Subcutaneous abdominal adipose tissue (tissue), 5 donors: ENCODE measurements around the gene HBZ.
"Not testable (repeated sequence)": the region's sequence is repeated elsewhere in the genome, so short reads cannot be mapped to it uniquely, and the experiment has no call there.

Experiments used
- H3K27ac ChIP-seq: one replicate; pipeline ENCODE4 v1.7.0; 2013; ENCODE audit warnings: low read depth, mild to moderate bottlenecking, inconsistent platforms, low read length, moderate library complexity
- H3K27me3 ChIP-seq, 5 donors: one replicate each; pipeline ENCODE4 v1.7.0; 2013; ENCODE audit warnings: low read length in 5 of 5, inconsistent platforms in 1 of 5; ENCODE audit not compliant: control insufficient read depth in 5 of 5, insufficient read depth in 4 of 5
- H3K36me3 ChIP-seq, 5 donors: one replicate each; pipeline ENCODE4 v1.7.0; 2013; ENCODE audit warnings: low read length in 5 of 5; ENCODE audit not compliant: control insufficient read depth in 5 of 5, insufficient read depth in 5 of 5
- H3K4me1 ChIP-seq, 5 donors: one replicate each; pipeline ENCODE4 v1.7.0; 2013; ENCODE audit warnings: low read length in 5 of 5, mild to moderate bottlenecking in 3 of 5, moderate library complexity in 1 of 5; ENCODE audit not compliant: control insufficient read depth in 5 of 5, insufficient read depth in 5 of 5
- H3K4me3 ChIP-seq, 5 donors: one replicate each; pipeline ENCODE4 v1.7.0; 2013; ENCODE audit warnings: low read length in 5 of 5, low read depth in 1 of 5
- H3K9ac ChIP-seq, 5 donors: one replicate each; pipeline ENCODE4 v1.7.0; 2013; ENCODE audit warnings: low read length in 5 of 5, mild to moderate bottlenecking in 4 of 5, moderate library complexity in 3 of 5
- H3K9me3 ChIP-seq, 5 donors: one replicate each; pipeline ENCODE4 v1.7.0; 2013; ENCODE audit warnings: low read length in 5 of 5; ENCODE audit not compliant: control insufficient read depth in 5 of 5
- donor health status: healthy.
- donor health status: healthy.
- donor health status: healthy.
- donor health status: healthy.
- donor health status: healthy.

Gene HBZ

DNA sequence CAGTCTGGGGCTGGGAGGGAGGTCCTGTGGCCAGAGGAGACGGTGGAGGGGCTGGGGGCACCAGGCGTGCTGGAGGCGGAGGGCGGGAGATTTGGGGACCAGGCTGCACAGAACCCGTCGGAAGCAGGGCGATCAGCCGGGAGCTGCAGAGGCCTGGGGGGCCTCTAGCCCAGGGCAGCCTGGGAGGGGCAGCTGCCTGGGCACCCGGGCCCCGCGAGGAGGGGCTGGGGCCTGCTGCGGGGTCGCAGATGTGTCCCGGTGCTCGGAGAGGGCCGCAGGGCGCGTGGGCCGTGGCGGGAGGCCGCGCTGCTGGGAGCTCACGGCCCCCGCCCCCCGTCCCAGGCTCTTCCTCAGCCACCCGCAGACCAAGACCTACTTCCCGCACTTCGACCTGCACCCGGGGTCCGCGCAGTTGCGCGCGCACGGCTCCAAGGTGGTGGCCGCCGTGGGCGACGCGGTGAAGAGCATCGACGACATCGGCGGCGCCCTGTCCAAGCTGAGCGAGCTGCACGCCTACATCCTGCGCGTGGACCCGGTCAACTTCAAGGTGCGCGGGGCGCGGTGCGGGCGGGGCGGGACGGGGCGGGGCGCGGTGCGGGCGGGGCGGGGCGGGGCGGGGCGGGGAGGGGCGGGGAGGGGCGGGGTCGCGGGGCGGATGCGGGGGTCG, 1.2 kb downstream of the HBZ start:
- H3K36me3 ChIP-seq, H3K9me3 ChIP-seq, H3K27me3 ChIP-seq, H3K9ac ChIP-seq, H3K27ac ChIP-seq, H3K4me3 ChIP-seq, H3K4me1 ChIP-seq: not testable (repeated sequence)

DNA sequence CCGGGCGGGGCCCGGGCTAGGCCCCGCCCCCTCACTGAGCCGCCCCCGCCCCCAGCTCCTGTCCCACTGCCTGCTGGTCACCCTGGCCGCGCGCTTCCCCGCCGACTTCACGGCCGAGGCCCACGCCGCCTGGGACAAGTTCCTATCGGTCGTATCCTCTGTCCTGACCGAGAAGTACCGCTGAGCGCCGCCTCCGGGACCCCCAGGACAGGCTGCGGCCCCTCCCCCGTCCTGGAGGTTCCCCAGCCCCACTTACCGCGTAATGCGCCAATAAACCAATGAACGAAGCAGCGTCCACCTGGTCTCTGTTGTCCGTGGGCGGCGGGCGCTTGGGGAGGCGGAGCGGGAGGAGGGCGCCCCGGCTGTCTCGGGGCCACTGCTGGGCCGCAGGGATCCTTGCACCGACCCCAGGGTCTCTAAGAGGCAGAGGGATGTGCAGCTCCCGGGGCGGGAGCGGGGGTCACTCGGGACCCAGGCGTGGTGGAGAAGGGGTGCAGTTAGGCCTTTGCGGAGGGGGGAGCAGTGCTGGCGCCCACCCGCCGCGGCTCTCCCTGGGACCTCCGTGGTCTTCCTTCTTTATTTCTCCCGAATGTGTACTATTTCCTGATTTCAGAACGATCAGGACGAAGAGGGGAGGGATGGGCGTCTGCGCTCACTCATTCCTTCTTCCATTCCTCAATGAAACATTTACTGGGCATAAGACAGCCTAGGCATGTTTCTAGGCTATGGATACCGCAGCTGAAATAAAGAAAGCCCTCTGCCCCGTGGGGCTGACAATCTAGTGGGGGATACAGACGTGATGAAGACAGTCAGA, 2.0 kb downstream of the HBZ start:
- Histone ChIP-seq H3K27ac (no peak overlapping the region), H3K27me3 (peaks cover 0 to 14% (median 5%) of the 10 kb centered on the region in 5 donors), H3K4me3 (peak overlapping the region in 4 of 5 donors; percentile 18 to 68 (median 53)), H3K36me3 (no peaks in the 10 kb centered on the region), H3K4me1 (peaks cover 0 to 10% (median 8%) of the 10 kb centered on the region in 5 donors), H3K9me3 (no peaks in the 10 kb centered on the region), H3K9ac (peak overlapping the region in 3 of 5 donors; percentile 10 to 69 (median 45))

DNA sequence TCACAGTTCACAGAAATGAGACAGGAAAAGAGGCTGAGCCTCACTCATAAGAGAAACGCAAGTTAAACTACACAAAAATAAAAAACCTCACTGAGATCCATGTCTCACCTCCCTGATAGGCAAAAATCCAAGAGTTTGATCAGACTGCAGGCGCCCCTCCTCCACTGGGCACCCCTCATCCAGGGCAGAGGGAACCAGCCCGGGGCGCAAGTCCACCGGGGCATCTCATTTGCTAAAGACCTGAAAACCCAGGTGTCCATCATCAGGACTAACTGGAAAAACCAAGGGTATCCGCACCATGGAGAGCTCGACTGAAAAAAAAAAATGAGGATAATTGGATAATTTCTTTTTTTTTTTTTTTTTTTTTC, 2.6 kb downstream of the HBZ start:
- no peaks in the 10 kb centered on the region for H3K9me3 ChIP-seq
- peaks cover 0 to 10% (median 8%) of the 10 kb centered on the region in 5 donors for H3K4me1 ChIP-seq
- H3K36me3 ChIP-seq: no peaks in the 10 kb centered on the region
- H3K27ac ChIP-seq: no peak overlapping the region
- H3K9ac ChIP-seq: peak overlapping the region in 2 of 5 donors; percentile 10 to 69
- H3K27me3 ChIP-seq: peaks cover 0 to 16% (median 5%) of the 10 kb centered on the region in 5 donors
- peak overlapping the region in 3 of 5 donors; percentile 18 to 68 (median 54) for H3K4me3 ChIP-seq

DNA sequence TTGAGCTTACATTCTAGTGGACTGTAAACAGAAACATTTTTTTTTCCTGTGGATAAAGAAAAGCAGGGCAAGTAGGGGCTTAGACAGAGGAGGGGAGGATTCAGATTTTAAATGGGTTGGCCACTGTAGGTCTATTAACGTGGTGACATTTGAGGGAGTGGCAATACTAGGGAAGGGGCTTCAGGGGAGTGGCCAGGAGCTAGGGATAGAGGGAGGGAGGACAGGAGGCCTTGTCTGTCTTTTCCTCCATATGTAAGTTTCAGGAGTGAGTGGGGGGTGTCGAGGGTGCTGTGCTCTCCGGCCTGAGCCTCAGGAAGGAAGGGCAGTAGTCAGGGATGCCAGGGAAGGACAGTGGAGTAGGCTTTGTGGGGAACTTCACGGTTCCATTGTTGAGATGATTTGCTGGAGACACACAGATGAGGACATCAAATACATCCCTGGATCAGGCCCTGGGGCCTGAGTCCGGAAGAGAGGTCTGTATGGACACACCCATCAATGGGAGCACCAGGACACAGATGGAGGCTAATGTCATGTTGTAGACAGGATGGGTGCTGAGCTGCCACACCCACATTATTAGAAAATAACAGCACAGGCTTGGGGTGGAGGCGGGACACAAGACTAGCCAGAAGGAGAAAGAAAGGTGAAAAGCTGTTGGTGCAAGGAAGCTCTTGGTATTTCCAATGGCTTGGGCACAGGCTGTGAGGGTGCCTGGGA, 6.8 kb downstream of the HBZ start:
- Histone ChIP-seq H3K36me3 (no peaks in the 10 kb centered on the region), H3K4me3 (no peak overlapping the region), H3K27ac (no peak overlapping the region), H3K27me3 (peaks cover 6 to 20% (median 14%) of the 10 kb centered on the region in 5 donors), H3K9ac (no peak overlapping the region), H3K9me3 (no peaks in the 10 kb centered on the region), H3K4me1 (peaks cover 0 to 8% (median 7%) of the 10 kb centered on the region in 5 donors)

DNA sequence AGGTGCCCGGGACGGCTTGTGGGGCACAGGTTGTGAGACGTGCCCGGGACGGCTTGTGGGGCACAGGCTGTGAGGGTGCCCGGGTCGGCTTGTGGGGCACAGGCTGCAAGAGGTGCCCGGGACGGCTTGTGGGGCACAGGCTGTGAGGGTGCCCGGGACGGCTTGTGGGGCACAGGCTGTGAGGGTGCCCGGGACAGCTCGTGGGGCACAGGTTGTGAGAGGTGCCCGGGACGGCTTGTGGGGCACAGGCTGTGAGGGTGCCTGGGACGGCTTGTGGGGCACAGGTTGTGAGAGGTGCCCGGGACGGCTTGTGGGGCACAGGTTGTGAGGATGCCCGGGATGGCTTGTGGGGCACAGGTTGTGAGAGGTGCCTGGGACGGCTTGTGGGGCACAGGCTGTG, 7.8 kb downstream of the HBZ start:
- H3K4me1 ChIP-seq, H3K36me3 ChIP-seq, H3K27ac ChIP-seq, H3K9me3 ChIP-seq, H3K9ac ChIP-seq, H3K4me3 ChIP-seq: not testable (repeated sequence)
- H3K27me3 ChIP-seq: peaks cover 8 to 17% (median 16%) of the 10 kb centered on the region in 5 donors

DNA sequence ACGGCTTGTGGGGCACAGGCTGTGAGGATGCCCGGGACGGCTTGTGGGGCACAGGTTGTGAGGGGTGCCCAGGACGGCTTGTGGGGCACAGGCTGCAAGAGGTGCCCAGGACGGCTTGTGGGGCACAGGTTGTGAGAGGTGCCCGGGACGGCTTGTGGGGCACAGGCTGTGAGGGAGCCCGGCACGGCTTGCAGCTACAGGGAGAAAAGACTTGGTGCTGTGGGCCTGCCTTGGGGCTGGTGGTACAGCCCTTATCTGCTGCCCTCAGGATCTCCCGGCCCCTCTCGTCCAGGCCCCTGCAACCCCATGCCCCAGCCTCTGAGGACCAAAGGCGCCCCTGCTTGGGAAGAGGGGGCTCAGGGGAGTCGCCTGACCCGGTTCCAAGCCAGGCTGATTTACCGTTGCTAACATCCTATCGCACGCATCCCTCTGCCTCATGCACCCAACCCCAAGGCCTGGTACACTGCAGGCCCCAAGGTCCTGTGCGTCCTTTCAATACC, 8.3 kb downstream of the HBZ start:
- Histone ChIP-seq H3K9ac (no peak overlapping the region), H3K9me3 (no peaks in the 10 kb centered on the region), H3K27ac (no peak overlapping the region), H3K4me1 (peaks cover 0 to 9% (median 8%) of the 10 kb centered on the region in 5 donors), H3K36me3 (no peaks in the 10 kb centered on the region), H3K27me3 (peaks cover 13 to 22% (median 19%) of the 10 kb centered on the region in 5 donors), H3K4me3 (no peak overlapping the region)

DNA sequence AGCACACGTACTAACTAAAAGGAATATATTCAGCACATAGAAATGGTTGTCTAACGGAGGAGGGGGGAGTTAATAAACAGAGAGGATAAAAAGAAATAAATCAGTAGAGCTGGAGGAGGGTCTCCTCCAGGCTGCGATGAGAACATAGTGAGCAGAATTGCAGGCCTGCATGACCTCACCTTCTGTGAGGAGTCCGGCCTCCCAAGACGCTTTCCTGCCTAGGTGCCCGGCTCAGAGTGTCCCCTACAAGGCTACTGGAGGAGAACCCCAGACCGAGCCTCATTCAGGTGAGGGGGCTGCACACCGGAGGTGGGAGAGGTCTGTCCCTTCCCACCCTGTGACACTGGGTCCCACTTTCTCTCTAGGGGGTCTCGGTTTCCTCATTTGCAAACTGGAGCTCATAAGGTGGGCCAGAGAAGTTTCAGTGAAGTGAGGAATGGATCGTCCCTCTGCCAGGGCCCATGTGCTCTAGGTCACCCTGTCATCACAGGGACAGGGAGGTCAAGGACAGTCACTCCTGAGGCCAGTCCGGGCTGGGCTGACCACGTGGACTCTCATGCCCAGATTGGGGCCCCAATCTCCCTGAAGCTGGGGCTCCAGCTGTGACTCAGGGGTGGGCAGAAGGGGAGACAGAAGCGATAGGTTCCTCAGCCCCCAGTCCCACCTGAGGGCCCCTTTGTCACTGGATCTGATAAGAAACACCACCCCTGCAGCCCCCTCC, 10.0 kb downstream of the HBZ start:
- peaks cover 29 to 36% (median 33%) of the 10 kb centered on the region in 5 donors for H3K27me3 ChIP-seq
- H3K4me3 ChIP-seq: no peak overlapping the region

DNA sequence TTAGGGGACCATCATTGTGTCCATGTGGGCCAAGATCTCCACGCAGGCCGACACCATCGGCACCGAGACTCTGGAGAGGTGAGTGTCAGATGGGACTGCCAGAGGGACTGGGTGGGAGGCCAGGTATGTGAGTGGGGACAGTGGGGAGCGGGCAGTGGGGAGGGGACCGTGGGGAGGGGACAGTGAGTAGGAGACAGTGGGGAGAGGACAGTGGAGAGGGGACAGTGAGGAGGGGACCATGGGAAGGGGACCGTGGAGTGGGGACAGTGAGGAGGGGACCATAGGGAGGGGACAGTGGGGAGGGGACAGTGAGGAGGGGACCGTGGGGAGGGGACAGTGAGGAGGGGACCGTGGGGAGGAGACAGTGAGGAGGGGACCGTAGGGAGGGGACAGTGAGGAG, 10.7 kb downstream of the HBZ start:
- Histone ChIP-seq H3K4me1 (peaks cover 0 to 18% (median 16%) of the 10 kb centered on the region in 5 donors), H3K27me3 (peaks cover 33 to 41% (median 40%) of the 10 kb centered on the region in 5 donors)
- not testable (repeated sequence) for H3K9me3 ChIP-seq, H3K4me3 ChIP-seq, H3K27ac ChIP-seq, H3K9ac ChIP-seq, H3K36me3 ChIP-seq

More for the DNA sequence above, 10.0 kb downstream of the HBZ start:
- Histone ChIP-seq H3K9me3 (no peaks in the 10 kb centered on the region), H3K4me1 (peaks cover 0 to 18% (median 16%) of the 10 kb centered on the region in 5 donors), H3K36me3 (no peaks in the 10 kb centered on the region), H3K27ac (no peak overlapping the region), H3K9ac (no peak overlapping the region)

DNA sequence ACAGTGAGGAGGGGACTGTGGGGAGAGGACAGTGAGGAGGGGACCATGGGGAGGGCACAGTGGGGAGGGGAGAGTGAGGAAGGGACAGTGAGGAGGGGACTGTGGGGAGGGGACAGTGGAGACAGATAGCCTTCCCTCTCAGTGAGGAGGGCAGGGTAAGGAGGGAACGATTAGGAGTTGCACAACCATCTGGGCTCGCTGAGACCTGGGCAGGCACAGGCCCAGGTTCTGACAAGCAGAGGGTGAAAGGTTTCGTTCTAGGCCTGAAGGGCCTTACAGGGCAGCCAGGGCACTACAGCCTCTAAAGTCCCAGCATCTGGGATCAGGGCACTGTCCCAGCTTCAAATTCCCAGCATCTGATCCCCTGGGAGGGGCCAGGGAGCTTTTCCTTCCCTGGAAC, 11.3 kb downstream of the HBZ start:
- Histone ChIP-seq H3K4me1 (peaks cover 0 to 18% (median 16%) of the 10 kb centered on the region in 5 donors), H3K27me3 (peaks cover 33 to 47% (median 46%) of the 10 kb centered on the region in 5 donors)
- not testable (repeated sequence) for H3K36me3 ChIP-seq, H3K4me3 ChIP-seq, H3K27ac ChIP-seq, H3K9me3 ChIP-seq, H3K9ac ChIP-seq
